AG09309 (cell line): ENCODE measurements around the gene IL10RB.
A peak's percentile ranks its signal among the peaks of the same experiment; 100 is the strongest.
"Not testable (repeated sequence)": the region's sequence is repeated elsewhere in the genome, so short reads cannot be mapped to it uniquely, and the experiment has no call there.

Source experiments
- DNase-seq: peaks from one replicate; pipeline ENCODE4 v3.0.0-alpha.2; 2010; ENCODE audit warnings: low read depth
- H3K4me3 ChIP-seq: 2 replicates; pipeline ENCODE4 v1.5.1; 2011; ENCODE audit warnings: mild to moderate bottlenecking, low read depth, low read length, moderate library complexity; ENCODE audit not compliant: control insufficient read depth
- CTCF ChIP-seq: IDR thresholded peaks from 2 replicates; pipeline ENCODE4 v1.5.1; 2011; ENCODE audit warnings: mild to moderate bottlenecking, low read depth, low read length, inconsistent platforms; ENCODE audit not compliant: insufficient read depth, control insufficient read depth; ENCODE audit errors: missing control alignments

The IL10RB gene

GRCh38 chr21:33266050-33266788 lies at the start of gene IL10RB:
Gene IL10RB, plus strand, starts transcription at chr21:33266367. Its CDS starts 99 bp downstream, at chr21:33266466.
- no peak for TF ChIP-seq CTCF
- DNase-seq = no peak
- H3K4me3 ChIP-seq = peak within 1 kb of the TSS; percentile 93

- DNase-seq = no peak
- no peak overlapping the region for H3K4me3 ChIP-seq
- no peak for TF ChIP-seq CTCF
Measured at GRCh38 chr21:33217138-33217520, 49.0 kb upstream of the IL10RB start.

GRCh38 chr21:33219300-33219699 lies 46.9 kb upstream of the IL10RB start:
- TF ChIP-seq CTCF = no peak
- H3K4me3 ChIP-seq = no peak overlapping the region
- no peak for DNase-seq

- H3K4me3 ChIP-seq = no peak overlapping the region
- TF ChIP-seq CTCF = no peak
- no peak for DNase-seq
Measured at GRCh38 chr21:33219954-33220353, 46.2 kb upstream of the IL10RB start.

- not testable (repeated sequence) for DNase-seq, H3K4me3 ChIP-seq
Measured at GRCh38 chr21:33225376-33225775, 40.8 kb upstream of the IL10RB start.

- no peak for TF ChIP-seq CTCF
- no peak overlapping the region for H3K4me3 ChIP-seq
- DNase-seq = no peak
Measured at GRCh38 chr21:33228455-33228854, 37.7 kb upstream of the IL10RB start.

GRCh38 chr21:33229099-33229783 lies 36.9 kb upstream of the IL10RB start:
- peak overlapping the region; percentile 43 for H3K4me3 ChIP-seq
- no peak for DNase-seq
- no peak for TF ChIP-seq CTCF
